IPS DF 6.9 (cell line): Measurements from ENCODE around the gene VPS11.

Source experiments
- DNase-seq: peaks from one replicate; pipeline ENCODE4 v3.0.0-alpha.2; 2013; ENCODE audit warnings: low read depth, low spot score
- H3K27ac ChIP-seq: one replicate; pipeline ENCODE4 v1.5.1; 2013; ENCODE audit warnings: low read length, control low read depth
- H3K27me3 ChIP-seq: 2 replicates; pipeline ENCODE4 v1.6.1; 2013; ENCODE audit warnings: mild to moderate bottlenecking, low read length; ENCODE audit not compliant: control insufficient read depth, insufficient read depth
- H3K36me3 ChIP-seq: 2 replicates; pipeline ENCODE4 v1.6.1; 2013; ENCODE audit warnings: low read length; ENCODE audit not compliant: control insufficient read depth, insufficient read depth
- H3K4me1 ChIP-seq: 2 replicates; pipeline ENCODE4 v1.6.1; 2013; ENCODE audit warnings: low read length; ENCODE audit not compliant: control insufficient read depth, insufficient read depth
- H3K4me3 ChIP-seq: 2 replicates; pipeline ENCODE4 v1.5.1; 2013; ENCODE audit warnings: mild to moderate bottlenecking, low read length
- H3K9me3 ChIP-seq: 2 replicates; pipeline ENCODE4 v1.6.1; 2013; ENCODE audit warnings: low read length, inconsistent platforms; ENCODE audit not compliant: control insufficient read depth, insufficient read depth
- WGBS: extraction: QIAGEN DNeasy Blood & Tissue Kit; methylation state at CpG from one replicate; pipeline ENCODE4 v1.1.7; 2013; ENCODE audit warnings: mixed read lengths, missing lambda C conversion rate; ENCODE audit not compliant: insufficient read length, insufficient coverage; 5-methylcytosine and 5-hydroxymethylcytosine counted together

Gene VPS11

DNA sequence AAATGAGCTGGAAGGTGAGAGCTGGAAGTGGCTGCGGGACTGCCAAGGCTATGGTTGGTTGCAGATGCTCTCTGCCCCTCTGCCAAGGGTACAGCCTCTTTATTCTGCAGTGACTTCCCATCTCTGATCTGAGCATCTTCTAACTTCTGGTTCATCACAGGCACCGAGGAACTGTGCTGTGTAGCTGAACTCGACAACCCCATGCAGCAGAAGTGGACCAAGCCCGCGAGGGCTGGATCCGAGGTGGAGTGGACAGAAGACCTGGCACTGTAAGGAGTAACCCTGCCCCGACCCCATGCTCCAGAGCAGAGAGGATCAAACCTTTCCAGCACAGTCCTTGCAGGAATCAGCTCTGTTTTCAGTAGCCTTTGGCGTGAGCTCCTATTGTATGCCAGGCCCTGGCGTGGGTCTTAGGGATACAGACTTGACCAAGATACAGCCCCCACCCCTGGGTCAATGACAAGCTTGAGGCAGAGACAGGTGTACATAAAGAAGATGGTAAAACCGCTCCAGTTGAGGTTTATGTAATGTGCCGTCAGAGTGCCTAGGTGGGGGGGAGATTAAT, 43.8 kb downstream of the VPS11 start:
- Histone ChIP-seq H3K36me3 (no peaks in the 10 kb centered on the region; the same call in 1 of the 2 replicates), H3K4me3 (no peak overlapping the region), H3K27me3 (peaks cover 4% of the 10 kb centered on the region; the same call in 1 of the 2 replicates), H3K9me3 (no peaks in the 10 kb centered on the region), H3K27ac (no peak overlapping the region), H3K4me1 (0 out of 2 replicates have a peak, but pooled peaks cover 4% of the 10 kb centered on the region)
- no CpG with 5 or more reads among the region's 11 CpGs for WGBS
- DNase-seq, result no peak

DNA sequence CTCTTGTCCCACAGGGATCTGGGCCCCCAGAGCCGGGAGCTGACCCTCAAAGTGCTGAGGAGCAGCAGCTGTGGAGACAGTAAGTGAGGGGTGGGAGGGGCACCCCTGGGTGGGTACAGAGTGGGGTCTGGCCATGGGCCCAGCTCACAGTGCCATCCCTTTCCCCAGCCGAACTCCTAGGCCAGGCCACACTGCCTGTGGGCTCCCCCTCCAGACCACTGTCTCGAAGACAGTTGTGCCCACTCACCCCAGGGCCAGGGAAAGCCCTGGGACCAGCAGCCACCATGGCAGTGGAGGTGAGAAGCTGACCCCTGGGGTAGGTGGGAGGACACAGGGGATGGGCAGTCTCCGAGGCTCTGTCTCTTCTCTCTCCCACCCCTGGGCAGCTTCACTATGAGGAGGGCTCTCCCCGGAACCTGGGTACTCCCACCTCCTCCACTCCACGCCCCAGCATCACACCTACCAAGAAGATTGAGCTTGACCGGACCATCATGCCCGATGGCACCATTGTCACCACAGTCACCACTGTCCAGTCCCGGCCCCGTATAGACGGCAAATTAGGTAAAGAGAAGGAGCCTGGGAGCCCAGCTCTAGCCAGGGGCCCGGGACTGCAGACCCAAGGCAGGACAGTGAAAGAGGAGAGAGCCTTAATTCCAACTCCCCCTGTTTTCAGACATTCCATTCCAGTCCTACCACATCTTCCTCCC, 44.8 kb downstream of the VPS11 start:
- Histone ChIP-seq H3K4me1 (0 out of 2 replicates have a peak, but pooled peaks cover 3% of the 10 kb centered on the region), H3K27ac (no peak overlapping the region), H3K9me3 (no peaks in the 10 kb centered on the region), H3K4me3 (no peak overlapping the region), H3K27me3 (peaks cover 4% of the 10 kb centered on the region; the same call in 1 of the 2 replicates), H3K36me3 (no peaks in the 10 kb centered on the region; the same call in 1 of the 2 replicates)
- DNase-seq, result no peak
- WGBS, result no CpG with 5 or more reads among the region's 12 CpGs

DNA sequence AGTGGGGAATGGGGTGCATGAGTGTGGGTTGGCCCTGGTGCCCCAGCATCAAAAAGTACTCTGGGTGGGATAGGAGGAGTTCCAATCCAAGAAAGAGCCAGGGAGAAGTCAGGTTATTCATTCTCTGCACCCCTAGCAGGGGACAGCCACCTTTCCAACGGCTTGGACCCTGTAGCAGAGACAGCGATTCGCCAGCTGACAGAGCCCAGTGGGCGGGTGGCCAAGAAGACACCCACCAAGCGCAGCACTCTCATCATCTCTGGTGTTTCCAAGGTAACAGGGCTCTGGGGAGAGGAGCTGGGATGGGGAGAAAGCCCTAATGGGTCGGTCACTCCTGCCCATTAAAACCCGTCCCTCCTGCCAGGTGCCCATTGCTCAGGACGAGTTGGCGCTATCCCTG, 46.1 kb downstream of the VPS11 start:
- DNase-seq, result no peak
- Histone ChIP-seq H3K9me3 (no peaks in the 10 kb centered on the region), H3K27me3 (no peaks in the 10 kb centered on the region), H3K27ac (no peak overlapping the region), H3K36me3 (no peaks in the 10 kb centered on the region; the same call in 1 of the 2 replicates), H3K4me1 (no peaks in the 10 kb centered on the region), H3K4me3 (no peak overlapping the region)
- no CpG with 5 or more reads among the region's 9 CpGs for WGBS

DNA sequence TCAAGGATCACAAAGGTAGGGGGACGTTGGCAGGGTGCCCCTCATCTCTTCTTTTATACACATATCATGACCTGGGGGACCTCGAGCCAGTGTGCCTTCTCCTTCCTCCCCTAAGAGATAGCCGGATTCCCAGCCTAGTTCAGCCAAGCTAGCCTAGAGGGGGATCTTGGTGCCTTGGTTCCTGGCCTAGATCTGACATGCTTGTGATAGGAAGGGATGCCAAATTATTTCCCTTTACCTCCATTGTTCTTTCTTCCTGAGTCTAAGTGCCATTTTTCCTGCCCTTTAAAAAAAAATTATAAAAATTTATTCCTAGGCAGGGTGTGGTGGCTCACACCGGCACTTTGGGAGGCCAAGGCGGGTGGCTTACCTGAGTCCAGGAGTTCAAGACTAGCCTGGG, 46.7 kb downstream of the VPS11 start:
- no CpG with 5 or more reads among the region's 5 CpGs for WGBS
- Histone ChIP-seq H3K4me3 (no peak overlapping the region), H3K9me3 (no peaks in the 10 kb centered on the region), H3K27me3 (no peaks in the 10 kb centered on the region), H3K36me3 (no peaks in the 10 kb centered on the region; the same call in 1 of the 2 replicates), H3K4me1 (no peaks in the 10 kb centered on the region), H3K27ac (no peak overlapping the region)
- DNase-seq, result no peak

DNA sequence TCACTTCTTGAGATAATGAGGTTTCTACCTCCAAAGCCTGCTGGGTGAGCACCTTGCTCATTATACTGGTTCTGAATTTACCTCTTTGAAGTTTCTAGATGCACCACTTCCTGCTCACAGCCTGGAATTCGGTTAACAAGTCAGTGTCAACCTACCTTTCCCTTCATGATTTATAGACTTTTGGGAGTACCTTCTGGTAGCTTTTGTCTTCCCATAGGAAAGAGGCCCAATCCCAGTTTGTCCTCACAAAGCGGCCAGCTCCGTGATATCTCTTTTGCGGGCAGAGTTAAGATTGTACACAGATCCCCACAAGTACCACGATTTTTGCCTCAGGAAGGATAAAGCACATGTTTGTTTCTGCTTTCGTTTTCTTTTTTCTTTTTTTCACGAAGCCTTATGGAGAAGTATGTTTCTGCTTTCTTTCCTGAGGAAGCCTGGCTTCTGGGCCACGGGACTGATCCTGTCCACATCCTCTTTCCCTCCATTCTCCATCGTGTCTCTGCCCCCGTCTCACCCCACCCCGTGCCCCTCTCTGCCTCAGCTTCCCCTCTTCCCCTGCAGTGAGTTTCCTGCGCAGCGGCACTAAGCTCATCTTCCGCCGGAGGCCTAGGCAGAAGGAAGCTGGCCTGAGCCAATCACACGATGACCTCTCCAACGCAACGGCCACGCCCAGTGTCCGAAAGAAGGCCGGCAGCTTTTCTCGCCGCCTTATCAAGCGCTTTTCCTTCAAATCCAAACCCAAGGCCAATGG, 48.0 kb downstream of the VPS11 start:
- Histone ChIP-seq H3K4me1 (no peaks in the 10 kb centered on the region), H3K9me3 (no peaks in the 10 kb centered on the region), H3K36me3 (no peaks in the 10 kb centered on the region; the same call in 1 of the 2 replicates), H3K4me3 (no peak overlapping the region), H3K27ac (no peak overlapping the region), H3K27me3 (no peaks in the 10 kb centered on the region)
- no CpG with 5 or more reads among the region's 24 CpGs for WGBS
- DNase-seq, result no peak

DNA sequence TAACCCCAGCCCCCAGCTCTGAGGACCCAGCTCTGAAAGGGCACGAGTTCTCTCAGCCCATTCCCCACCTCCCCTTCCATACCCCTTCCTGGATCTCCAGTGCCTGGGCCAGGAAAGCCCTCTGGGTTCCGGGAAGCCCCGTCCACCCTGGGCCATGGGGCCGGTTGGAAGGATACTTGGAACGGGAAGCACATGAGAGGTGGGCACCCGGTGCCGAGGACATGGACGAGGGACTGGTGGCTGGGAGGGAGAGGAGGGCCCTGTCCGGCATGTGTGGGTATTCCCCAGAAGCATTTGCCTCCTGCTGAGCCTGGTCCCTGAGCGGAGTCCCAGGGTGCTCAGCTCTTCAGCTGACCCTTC, 48.6 kb downstream of the VPS11 start:
- no peak for DNase-seq
- Histone ChIP-seq H3K27me3 (no peaks in the 10 kb centered on the region), H3K9me3 (no peaks in the 10 kb centered on the region), H3K4me3 (no peak overlapping the region), H3K36me3 (no peaks in the 10 kb centered on the region; the same call in 1 of the 2 replicates), H3K27ac (no peak overlapping the region), H3K4me1 (no peaks in the 10 kb centered on the region)
- no CpG with 5 or more reads among the region's 10 CpGs for WGBS

DNA sequence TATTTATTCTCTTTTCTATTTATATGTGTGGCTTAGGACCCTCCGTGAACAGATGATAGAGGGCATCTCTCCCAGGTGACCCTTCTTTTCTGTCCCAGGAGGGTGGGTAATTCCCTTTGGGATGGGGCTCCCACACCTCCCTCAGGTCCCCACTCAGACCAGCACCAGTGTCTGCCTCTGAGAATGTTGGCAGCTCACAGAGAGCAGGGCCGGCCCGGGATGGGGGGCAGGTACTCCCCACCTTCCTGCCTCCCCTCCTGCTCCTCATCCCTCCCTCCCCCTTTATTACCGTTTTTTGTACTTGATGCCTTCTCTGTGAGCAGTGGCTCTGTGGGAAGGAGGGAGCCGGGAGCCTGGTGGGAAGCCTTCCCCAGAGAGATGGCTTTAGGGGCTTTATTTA, 49.0 kb downstream of the VPS11 start:
- Histone ChIP-seq H3K4me1 (no peaks in the 10 kb centered on the region), H3K36me3 (no peaks in the 10 kb centered on the region), H3K27ac (no peak overlapping the region), H3K27me3 (no peaks in the 10 kb centered on the region), H3K4me3 (no peak overlapping the region), H3K9me3 (no peaks in the 10 kb centered on the region)
- no CpG with 5 or more reads among the region's 5 CpGs for WGBS
- DNase-seq, result no peak

DNA sequence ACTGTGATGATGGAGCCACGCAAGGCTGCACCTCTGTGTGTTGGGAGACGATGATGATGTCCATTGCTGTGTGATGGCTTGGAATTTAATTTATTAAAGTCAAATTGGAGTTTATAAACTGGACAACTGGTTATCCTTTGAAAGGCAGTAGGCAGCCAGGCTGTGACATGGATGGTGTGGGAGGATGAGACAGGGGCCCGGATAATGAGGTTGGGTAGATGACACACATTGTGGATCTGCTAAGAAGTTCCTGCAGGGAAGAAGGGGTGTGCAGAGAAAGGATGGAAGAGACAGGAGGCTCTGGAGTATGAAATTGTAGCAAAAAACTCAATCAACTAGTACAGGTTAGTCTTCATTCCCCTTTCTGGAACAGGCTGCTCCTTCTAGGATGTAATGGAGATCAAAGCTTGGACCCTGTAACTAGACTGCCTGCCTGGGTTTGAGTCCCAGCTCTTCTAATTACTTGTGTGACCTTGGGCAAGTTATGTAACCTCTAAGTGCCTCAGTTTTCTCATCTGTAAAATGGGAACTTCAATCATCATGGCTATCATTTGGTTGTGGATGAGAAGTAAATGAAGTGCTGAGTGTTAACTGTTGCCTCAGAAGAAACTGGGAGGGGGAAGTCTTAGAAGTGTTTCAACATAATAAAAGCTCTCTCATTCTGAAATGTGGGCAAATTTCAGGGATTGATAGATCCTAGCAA, 49.5 kb downstream of the VPS11 start:
- Histone ChIP-seq H3K36me3 (no peaks in the 10 kb centered on the region), H3K9me3 (no peaks in the 10 kb centered on the region), H3K4me1 (no peaks in the 10 kb centered on the region), H3K4me3 (no peak overlapping the region), H3K27me3 (no peaks in the 10 kb centered on the region), H3K27ac (no peak overlapping the region)
- WGBS, result no CpG with 5 or more reads among the region's 3 CpGs
- no peak for DNase-seq

DNA sequence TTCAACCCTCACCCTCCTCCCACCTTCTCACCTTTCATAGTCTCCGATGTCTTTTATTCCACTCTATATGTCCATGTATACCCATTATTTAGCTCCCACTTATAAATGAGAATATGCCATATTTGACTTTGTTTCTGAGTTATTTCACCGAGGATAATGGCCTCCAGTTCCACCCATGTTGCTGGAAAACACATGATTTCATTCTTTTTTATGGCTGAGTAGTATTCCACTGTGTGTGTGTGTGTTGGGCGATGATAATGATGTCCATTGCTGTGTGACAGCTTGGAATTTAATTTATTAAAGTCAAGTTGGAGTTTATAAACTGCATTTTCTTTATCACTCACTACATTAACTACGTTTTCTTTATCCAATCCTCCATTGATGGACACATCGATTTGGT, 50.6 kb downstream of the VPS11 start:
- H3K9me3 ChIP-seq, result no peaks in the 10 kb centered on the region
- H3K4me3 ChIP-seq, result no peak overlapping the region
- no peaks in the 10 kb centered on the region for H3K27me3 ChIP-seq
- H3K4me1 ChIP-seq, result no peaks in the 10 kb centered on the region
- no peak for DNase-seq
- WGBS, result no CpG with 5 or more reads among the region's 5 CpGs
- no peak overlapping the region for H3K27ac ChIP-seq
- no peaks in the 10 kb centered on the region for H3K36me3 ChIP-seq

DNA sequence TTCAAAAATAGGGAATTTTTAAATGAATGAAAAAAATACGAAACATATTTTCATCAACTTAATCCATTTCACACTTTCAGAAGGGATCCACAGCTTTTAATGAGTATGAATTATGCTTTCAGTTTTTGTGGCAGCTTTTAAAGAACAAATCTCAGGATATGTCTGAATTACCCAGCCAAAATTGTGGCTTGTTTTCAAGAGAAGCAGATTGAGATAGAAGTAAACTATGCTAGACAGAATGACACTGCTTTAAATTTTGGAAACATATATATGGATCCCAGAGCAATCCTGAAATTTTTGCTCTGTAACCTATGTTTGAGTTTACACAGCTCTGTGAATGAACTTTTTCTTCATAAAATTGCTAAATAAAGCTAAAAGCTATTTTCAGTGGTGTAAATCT, 51.3 kb downstream of the VPS11 start:
- Histone ChIP-seq H3K4me1 (no peaks in the 10 kb centered on the region), H3K9me3 (no peaks in the 10 kb centered on the region), H3K36me3 (no peaks in the 10 kb centered on the region), H3K4me3 (no peak overlapping the region), H3K27me3 (no peaks in the 10 kb centered on the region), H3K27ac (no peak overlapping the region)
- no peak for DNase-seq
- no CpG with 5 or more reads among the region's 1 CpG for WGBS
